Fibroblast of villous mesenchyme (primary cell): ENCODE results near the gene EEF1AKMT1. TPM values are rescaled to one million over a fixed set of nuclear protein-coding genes. Genes with fewer than 3 reads are reported as not detected.

Experiments used
- DNase-seq: peaks from one replicate; pipeline ENCODE4 v3.0.0-alpha.2; 2010; ENCODE audit warnings: low read depth
- H3K4me3 ChIP-seq: 2 replicates; pipeline ENCODE4 v1.5.1; 2011; ENCODE audit warnings: low read depth, mild to moderate bottlenecking, low read length
- CTCF ChIP-seq: IDR thresholded peaks from 2 replicates; pipeline ENCODE4 v1.5.1; 2012; ENCODE audit warnings: low read depth, mild to moderate bottlenecking, low read length; ENCODE audit not compliant: insufficient read depth
- total RNA-seq: library from RNA; depleted of rRNA; stranded (reverse); fragments of >200 nt; gene quantifications from 2 replicates; pipeline ENCODE4 v1.2.3, GENCODE V29; 2012

EEF1AKMT1 gene
- total RNA-seq, 1 donor = 16.4 TPM

GRCh38 chr13:20680416-20681080 lies 93.2 kb downstream of the EEF1AKMT1 start:
- no peak for DNase-seq
- no peak for TF ChIP-seq CTCF
- no peak overlapping the region for H3K4me3 ChIP-seq

GRCh38 chr13:20679879-20680278 lies 93.9 kb downstream of the EEF1AKMT1 start:
- H3K4me3 ChIP-seq = no peak overlapping the region
- no peak for TF ChIP-seq CTCF
- no peak for DNase-seq

Other genes starting within 250 kb of the EEF1AKMT1 start
- gene CRYL1, start 248.1 kb downstream of the EEF1AKMT1 start, total RNA-seq = 4.7 and 7.4 TPM in 2 replicates
- 11.6 and 14.2 TPM in 2 replicates for gene IFT88, start 206.8 kb downstream of the EEF1AKMT1 start, total RNA-seq
- under 0.01 and 0.64 TPM in 2 replicates for gene IL17D, start 70.3 kb downstream of the EEF1AKMT1 start, total RNA-seq
- gene XPO4, start 128.8 kb upstream of the EEF1AKMT1 start, total RNA-seq = 20.3 and 29.8 TPM in 2 replicates